HFFc6 (cell line): ENCODE results near the gene RAB1B. TPM values are rescaled to one million over a fixed set of nuclear protein-coding genes. Genes with fewer than 3 reads are reported as not detected.
"Not testable (repeated sequence)": the region's sequence is repeated elsewhere in the genome, so short reads cannot be mapped to it uniquely, and the experiment has no call there.

ENCODE experiments used
- DNase-seq: peaks from one replicate; pipeline ENCODE4 v3.0.0-alpha.2; 2018
- H3K27ac Mint-ChIP-seq: 2 replicates; pipeline ENCODE4 v1.8.0; 2020; ENCODE audit warnings: mild to moderate bottlenecking, mixed read lengths
- H3K27me3 Mint-ChIP-seq: 2 replicates; pipeline ENCODE4 v1.8.0; 2021; ENCODE audit warnings: mild to moderate bottlenecking, moderate library complexity, mixed read lengths; ENCODE audit not compliant: insufficient read depth
- H3K36me3 Mint-ChIP-seq: 2 replicates; pipeline ENCODE4 v1.8.0; 2021; ENCODE audit warnings: low read depth, mixed read lengths
- H3K4me1 Mint-ChIP-seq: 2 replicates; pipeline ENCODE4 v1.8.0; 2020; ENCODE audit warnings: low read depth, mixed read lengths
- H3K4me3 Mint-ChIP-seq: 2 replicates; pipeline ENCODE4 v1.8.0; 2020; ENCODE audit warnings: mild to moderate bottlenecking, moderate library complexity, mixed read lengths
- H3K9me3 Mint-ChIP-seq: 2 replicates; pipeline ENCODE4 v1.8.0; 2020; ENCODE audit warnings: mild to moderate bottlenecking, mixed read lengths
- CTCF ChIP-seq: fragments of 200-600 bp; sonication (generic); IDR thresholded peaks from 2 replicates; pipeline ENCODE4 v1.5.0; 2021; ENCODE audit warnings: antibody characterized with exemption, mild to moderate bottlenecking
- total RNA-seq, 6 experiments: library from RNA; stranded (reverse); fragmentation: NEBNext Ultra II Directional; extraction: Animal tissue kit (Norgen Biotek cat#: 25700); gene quantifications; 2 replicates in 1 of 6; 3 replicates in 5 of 6; pipeline ENCODE4 v1.2.3, GENCODE V29; 2021

The RAB1B gene
- total RNA-seq, 6 experiments from 2014 or later: 220 to 272 (median 246) TPM

GRCh38 chr11:66310324-66310723 lies 41.9 kb downstream of the RAB1B start:
- Mint-ChIP-seq H3K27ac (no peak overlapping the region), H3K9me3 (no peaks in the 10 kb centered on the region), H3K36me3 (peaks cover 14% of the 10 kb centered on the region), H3K4me1 (peaks cover 25% of the 10 kb centered on the region), H3K4me3 (no peak overlapping the region), H3K27me3 (peaks cover 5% of the 10 kb centered on the region)
- no peak for TF ChIP-seq CTCF
- DNase-seq: no peak

- Mint-ChIP-seq H3K36me3 (peaks cover 20% of the 10 kb centered on the region), H3K4me1 (peaks cover 31% of the 10 kb centered on the region)
- H3K27ac Mint-ChIP-seq, H3K9me3 Mint-ChIP-seq, DNase-seq, H3K27me3 Mint-ChIP-seq, H3K4me3 Mint-ChIP-seq: not testable (repeated sequence)
Measured at GRCh38 chr11:66310803-66311440, 42.5 kb downstream of the RAB1B start.

- peaks cover 22% of the 10 kb centered on the region for H3K36me3 Mint-ChIP-seq
- no peak for DNase-seq
- TF ChIP-seq CTCF: no peak
- H3K4me3 Mint-ChIP-seq: peak overlapping the region; percentile 90
- peaks cover 34% of the 10 kb centered on the region for H3K4me1 Mint-ChIP-seq
- peaks cover 9% of the 10 kb centered on the region for H3K27me3 Mint-ChIP-seq
- H3K27ac Mint-ChIP-seq: peak overlapping the region; percentile 97
- no peaks in the 10 kb centered on the region for H3K9me3 Mint-ChIP-seq
Measured at GRCh38 chr11:66311470-66311964, 43.1 kb downstream of the RAB1B start.

GRCh38 chr11:66311965-66312548 lies 43.6 kb downstream of the RAB1B start:
- Mint-ChIP-seq H3K4me1 (peaks cover 34% of the 10 kb centered on the region), H3K4me3 (peak overlapping the region; percentile 90), H3K27ac (peak overlapping the region; percentile 97), H3K36me3 (peaks cover 22% of the 10 kb centered on the region), H3K27me3 (peaks cover 9% of the 10 kb centered on the region), H3K9me3 (no peaks in the 10 kb centered on the region)
- TF ChIP-seq CTCF: peak; percentile 87
- peak; percentile 72 for DNase-seq

GRCh38 chr11:66312549-66313320 lies 44.3 kb downstream of the RAB1B start:
- peaks cover 9% of the 10 kb centered on the region for H3K27me3 Mint-ChIP-seq
- DNase-seq: peak; percentile 99
- no peaks in the 10 kb centered on the region for H3K9me3 Mint-ChIP-seq
- TF ChIP-seq CTCF: no peak
- H3K4me3 Mint-ChIP-seq: peak overlapping the region; percentile 91
- H3K4me1 Mint-ChIP-seq: peaks cover 41% of the 10 kb centered on the region
- peaks cover 22% of the 10 kb centered on the region for H3K36me3 Mint-ChIP-seq
- H3K27ac Mint-ChIP-seq: peak overlapping the region; percentile 97
